ENCODE results near the gene GATA3.
A peak's percentile ranks its signal among the peaks of the same experiment; 100 is the strongest.

GATA3 gene

DNA sequence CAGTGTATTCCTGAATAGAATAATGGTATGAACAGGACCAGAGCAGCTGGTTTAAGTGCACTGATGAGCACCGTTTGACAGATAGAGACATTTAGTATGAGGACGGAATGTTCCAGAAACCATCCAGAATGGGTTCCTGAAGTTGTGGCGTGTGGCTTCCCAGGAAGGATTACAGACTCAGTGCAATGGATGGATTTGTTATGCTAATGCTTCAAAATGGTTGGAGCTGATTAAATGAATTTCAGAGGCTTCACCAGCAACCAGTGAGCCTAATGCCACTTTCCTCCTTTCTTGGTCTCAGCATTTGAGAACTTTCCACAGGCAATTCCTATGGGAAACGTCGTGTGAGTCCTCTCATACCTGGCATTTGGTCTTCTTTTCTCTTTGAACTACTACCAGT is 9.9 kb downstream of the GATA3 start:
- H3K27ac Mint-ChIP-seq, result no peak overlapping the region
- H3K4me3 Mint-ChIP-seq, result peak overlapping the region in 2 of 3 experiments; percentile 5 to 42
- no peaks in the 10 kb centered on the region for H3K9me3 Mint-ChIP-seq
- H3K27me3 Mint-ChIP-seq (ENCODE audit: low read depth), result peaks cover 94% of the 10 kb centered on the region
- peaks cover 33% of the 10 kb centered on the region for H3K4me1 Mint-ChIP-seq
- TF ChIP-seq, protein P1, sequence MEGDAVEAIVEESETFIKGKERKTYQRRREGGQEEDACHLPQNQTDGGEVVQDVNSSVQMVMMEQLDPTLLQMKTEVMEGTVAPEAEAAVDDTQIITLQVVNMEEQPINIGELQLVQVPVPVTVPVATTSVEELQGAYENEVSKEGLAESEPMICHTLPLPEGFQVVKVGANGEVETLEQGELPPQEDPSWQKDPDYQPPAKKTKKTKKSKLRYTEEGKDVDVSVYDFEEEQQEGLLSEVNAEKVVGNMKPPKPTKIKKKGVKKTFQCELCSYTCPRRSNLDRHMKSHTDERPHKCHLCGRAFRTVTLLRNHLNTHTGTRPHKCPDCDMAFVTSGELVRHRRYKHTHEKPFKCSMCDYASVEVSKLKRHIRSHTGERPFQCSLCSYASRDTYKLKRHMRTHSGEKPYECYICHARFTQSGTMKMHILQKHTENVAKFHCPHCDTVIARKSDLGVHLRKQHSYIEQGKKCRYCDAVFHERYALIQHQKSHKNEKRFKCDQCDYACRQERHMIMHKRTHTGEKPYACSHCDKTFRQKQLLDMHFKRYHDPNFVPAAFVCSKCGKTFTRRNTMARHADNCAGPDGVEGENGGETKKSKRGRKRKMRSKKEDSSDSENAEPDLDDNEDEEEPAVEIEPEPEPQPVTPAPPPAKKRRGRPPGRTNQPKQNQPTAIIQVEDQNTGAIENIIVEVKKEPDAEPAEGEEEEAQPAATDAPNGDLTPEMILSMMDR (IDR thresholded peaks at IDR 0.05; ENCODE audit: unreplicated experiment in 3 of 3), result no peak
- peaks cover 49% of the 10 kb centered on the region for H3K36me3 Mint-ChIP-seq (ENCODE audit: low read depth)

DNA sequence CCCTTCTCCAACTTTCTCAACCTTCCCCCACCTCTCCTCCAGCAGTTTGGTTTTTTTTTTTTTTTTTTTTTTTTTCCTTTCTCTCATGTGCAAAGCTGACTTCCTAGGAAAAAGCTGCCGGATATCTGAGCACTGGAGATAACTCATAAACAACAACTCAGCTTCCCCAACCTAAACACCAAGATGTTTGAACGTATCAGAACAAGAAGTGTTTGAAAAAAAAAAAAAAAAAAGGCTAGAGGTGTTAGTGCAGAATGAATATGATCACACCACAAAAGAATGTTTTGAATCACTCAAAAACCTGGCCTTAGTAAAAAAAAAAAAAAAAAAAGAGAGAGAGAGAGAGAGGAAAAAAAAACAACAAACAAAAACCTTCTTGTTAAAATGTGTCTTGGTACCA is 11.2 kb downstream of the GATA3 start:
- peaks cover 21% of the 10 kb centered on the region for H3K4me1 Mint-ChIP-seq
- no peaks in the 10 kb centered on the region for H3K9me3 Mint-ChIP-seq
- H3K36me3 Mint-ChIP-seq (ENCODE audit: low read depth), result peaks cover 46% of the 10 kb centered on the region
- H3K27ac Mint-ChIP-seq, result no peak overlapping the region
- peaks cover 88% of the 10 kb centered on the region for H3K27me3 Mint-ChIP-seq (ENCODE audit: low read depth)
- H3K4me3 Mint-ChIP-seq, result no peak overlapping the region
- TF ChIP-seq, protein P1 (IDR thresholded peaks at IDR 0.05; ENCODE audit: unreplicated experiment in 3 of 3), result no peak

DNA sequence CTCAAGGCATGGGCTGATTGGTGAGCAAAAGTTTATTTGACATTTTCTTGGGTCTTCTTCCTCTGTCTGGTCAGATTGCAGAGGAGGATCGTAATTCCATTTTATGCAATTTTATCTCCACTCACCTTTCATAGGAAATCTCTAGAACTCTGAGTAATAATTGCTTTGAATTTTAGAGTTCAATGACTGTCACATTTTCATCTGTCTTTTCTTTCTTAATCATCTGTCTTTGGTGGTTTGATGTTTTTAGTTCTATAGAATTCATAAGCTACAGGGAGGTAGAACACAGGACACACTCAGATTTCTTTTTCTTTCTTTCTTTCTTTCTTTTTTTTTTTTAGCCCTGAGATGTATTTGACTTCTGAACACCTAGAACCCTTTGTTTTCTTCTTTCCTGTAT is 11.6 kb downstream of the GATA3 start:
- TF ChIP-seq, protein P1 (IDR thresholded peaks at IDR 0.05; ENCODE audit: unreplicated experiment in 3 of 3), result no peak
- Mint-ChIP-seq H3K9me3 (no peaks in the 10 kb centered on the region), H3K4me1 (peaks cover 18% of the 10 kb centered on the region), H3K4me3 (no peak overlapping the region), H3K36me3 (ENCODE audit: low read depth) (peaks cover 50% of the 10 kb centered on the region), H3K27ac (no peak overlapping the region), H3K27me3 (ENCODE audit: low read depth) (peaks cover 88% of the 10 kb centered on the region)

DNA sequence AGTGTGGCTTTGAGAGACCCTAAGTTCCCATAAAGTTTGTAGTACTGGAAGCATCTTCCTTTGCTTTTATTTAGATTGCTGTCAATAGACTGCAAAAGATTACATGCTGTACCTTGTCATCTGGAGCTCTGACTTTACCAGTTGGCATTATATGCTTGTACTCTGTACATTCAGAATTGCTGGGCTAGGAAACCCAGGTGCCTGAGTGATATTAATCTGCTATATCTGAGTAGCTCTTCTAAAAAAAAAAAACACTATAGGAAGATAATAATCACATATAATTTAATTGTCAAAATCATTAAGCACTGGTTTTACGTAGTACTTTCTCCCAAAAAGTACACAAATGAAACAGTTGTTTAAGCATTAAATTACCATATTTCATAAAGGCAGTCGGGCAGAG is 12.3 kb downstream of the GATA3 start:
- Mint-ChIP-seq H3K27me3 (ENCODE audit: low read depth) (peaks cover 88% of the 10 kb centered on the region), H3K4me1 (peaks cover 18% of the 10 kb centered on the region), H3K9me3 (no peaks in the 10 kb centered on the region), H3K4me3 (no peak overlapping the region), H3K36me3 (ENCODE audit: low read depth) (peaks cover 54% of the 10 kb centered on the region), H3K27ac (no peak overlapping the region)
- TF ChIP-seq, protein P1 (IDR thresholded peaks at IDR 0.05; ENCODE audit: unreplicated experiment in 3 of 3), result no peak

DNA sequence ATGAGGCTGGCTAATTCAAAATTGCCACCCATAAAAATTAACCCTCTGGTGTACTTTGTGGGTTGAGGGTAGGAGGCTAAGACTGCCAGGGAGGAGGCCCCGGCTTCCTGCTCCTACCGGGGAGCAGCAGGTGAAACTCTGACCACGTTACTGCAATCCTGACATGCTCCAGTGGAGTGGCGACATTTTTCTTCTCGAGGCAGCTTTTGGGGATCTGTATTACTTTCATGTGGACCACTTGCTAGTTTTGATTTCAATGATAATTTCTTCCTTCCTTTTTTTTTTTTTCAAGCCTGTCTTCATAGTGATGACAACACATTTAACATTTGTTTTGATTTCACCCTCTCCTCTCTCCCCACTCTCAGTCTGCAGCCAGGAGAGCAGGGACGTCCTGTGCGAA is 14.6 kb downstream of the GATA3 start:
- Mint-ChIP-seq H3K27ac (no peak overlapping the region), H3K36me3 (ENCODE audit: low read depth) (peaks cover 59% of the 10 kb centered on the region), H3K27me3 (ENCODE audit: low read depth) (peaks cover 86% of the 10 kb centered on the region), H3K4me3 (no peak overlapping the region), H3K9me3 (no peaks in the 10 kb centered on the region), H3K4me1 (peaks cover 3% of the 10 kb centered on the region)
- TF ChIP-seq, protein P1 (IDR thresholded peaks at IDR 0.05; ENCODE audit: unreplicated experiment in 3 of 3), result no peak

DNA sequence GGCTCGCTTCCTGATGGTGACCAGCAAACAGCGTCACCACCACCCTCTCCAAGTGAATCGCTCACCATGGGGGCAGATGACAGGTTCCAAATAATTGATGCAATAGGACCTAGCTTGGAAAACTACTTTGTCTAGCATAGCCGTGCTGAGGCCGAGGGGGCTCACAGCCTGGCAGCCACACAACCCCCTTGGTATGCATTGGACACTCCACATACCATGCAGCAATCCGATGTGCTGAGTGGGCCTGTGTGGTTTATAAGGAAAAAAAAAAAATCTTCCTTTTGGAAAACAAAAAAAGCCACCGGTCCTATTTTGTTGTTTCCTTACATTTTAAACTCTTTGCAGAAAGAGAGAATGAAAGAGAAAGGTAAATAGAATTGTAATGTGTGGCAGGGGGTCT is 15.1 kb downstream of the GATA3 start:
- H3K36me3 Mint-ChIP-seq (ENCODE audit: low read depth), result peaks cover 57% of the 10 kb centered on the region
- TF ChIP-seq, protein P1 (IDR thresholded peaks at IDR 0.05; ENCODE audit: unreplicated experiment in 3 of 3), result no peak

More for the DNA sequence above, 15.1 kb downstream of the GATA3 start:
- Mint-ChIP-seq H3K4me1 (no peaks in the 10 kb centered on the region), H3K27ac (no peak overlapping the region), H3K4me3 (no peak overlapping the region), H3K27me3 (ENCODE audit: low read depth) (peaks cover 85% of the 10 kb centered on the region), H3K9me3 (no peaks in the 10 kb centered on the region)
